C4-2B (cell line): ENCODE measurements around the gene CASK.

Experiments
- CTCF ChIP-seq: fragments of 450-650 bp; conservative IDR thresholded peaks from 2 replicates; pipeline ENCODE4 v1.5.1; 2017; ENCODE audit warnings: mild to moderate bottlenecking
- ZFX ChIP-seq: fragments of 450-650 bp; IDR thresholded peaks from 2 replicates; pipeline ENCODE4 v1.6.1; 2017

GRCh38 chrX:41895826-41896225 lies 27.5 kb downstream of the CASK start:
- no peak for TF ChIP-seq CTCF
- no peak for TF ChIP-seq ZFX
